ENCODE measurements around the gene ADAMTSL3.

DNA sequence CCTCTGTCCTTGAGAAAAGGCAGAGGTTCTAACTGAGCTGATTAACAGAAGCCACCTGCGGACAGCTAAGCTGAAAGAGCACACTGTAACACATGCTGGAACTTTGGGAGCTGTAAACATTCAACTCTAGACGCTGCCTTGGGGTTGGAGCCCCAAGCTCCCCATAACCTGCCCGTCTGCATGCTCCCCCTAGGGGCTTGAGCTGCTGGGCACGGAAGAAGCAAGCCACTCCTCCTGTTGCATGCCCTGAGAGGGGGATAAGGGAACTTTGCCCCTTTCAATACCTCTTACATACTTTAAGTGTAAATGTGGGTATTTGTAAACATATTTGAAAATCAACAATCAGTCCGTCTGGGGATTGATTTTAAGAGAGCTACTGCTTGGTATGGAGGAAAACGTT is 188.4 kb downstream of the ADAMTSL3 start:
- TF ChIP-seq EP300 (conservative IDR thresholded peaks at IDR 0.05; ENCODE audit: poor library complexity, severe bottlenecking) (no peak), POLR2AphosphoS5 (IDR thresholded peaks at IDR 0.05) (no peak), SMC3 (conservative IDR thresholded peaks at IDR 0.05; ENCODE audit: poor library complexity) (no peak), EZH2 (IDR thresholded peaks at IDR 0.05; ENCODE audit: borderline replicate concordance, insufficient read depth, low read length, poor library complexity, severe bottlenecking) (no peak), TAF1 (IDR thresholded peaks at IDR 0.05; ENCODE audit: low read depth) (no peak), RAD21 (conservative IDR thresholded peaks at IDR 0.05) (no peak)
- TF ChIP-seq, protein P1, sequence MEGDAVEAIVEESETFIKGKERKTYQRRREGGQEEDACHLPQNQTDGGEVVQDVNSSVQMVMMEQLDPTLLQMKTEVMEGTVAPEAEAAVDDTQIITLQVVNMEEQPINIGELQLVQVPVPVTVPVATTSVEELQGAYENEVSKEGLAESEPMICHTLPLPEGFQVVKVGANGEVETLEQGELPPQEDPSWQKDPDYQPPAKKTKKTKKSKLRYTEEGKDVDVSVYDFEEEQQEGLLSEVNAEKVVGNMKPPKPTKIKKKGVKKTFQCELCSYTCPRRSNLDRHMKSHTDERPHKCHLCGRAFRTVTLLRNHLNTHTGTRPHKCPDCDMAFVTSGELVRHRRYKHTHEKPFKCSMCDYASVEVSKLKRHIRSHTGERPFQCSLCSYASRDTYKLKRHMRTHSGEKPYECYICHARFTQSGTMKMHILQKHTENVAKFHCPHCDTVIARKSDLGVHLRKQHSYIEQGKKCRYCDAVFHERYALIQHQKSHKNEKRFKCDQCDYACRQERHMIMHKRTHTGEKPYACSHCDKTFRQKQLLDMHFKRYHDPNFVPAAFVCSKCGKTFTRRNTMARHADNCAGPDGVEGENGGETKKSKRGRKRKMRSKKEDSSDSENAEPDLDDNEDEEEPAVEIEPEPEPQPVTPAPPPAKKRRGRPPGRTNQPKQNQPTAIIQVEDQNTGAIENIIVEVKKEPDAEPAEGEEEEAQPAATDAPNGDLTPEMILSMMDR (IDR thresholded peaks at IDR 0.05; ENCODE audit: poor library complexity, severe bottlenecking) = no peak
- TF ChIP-seq, protein P2, sequence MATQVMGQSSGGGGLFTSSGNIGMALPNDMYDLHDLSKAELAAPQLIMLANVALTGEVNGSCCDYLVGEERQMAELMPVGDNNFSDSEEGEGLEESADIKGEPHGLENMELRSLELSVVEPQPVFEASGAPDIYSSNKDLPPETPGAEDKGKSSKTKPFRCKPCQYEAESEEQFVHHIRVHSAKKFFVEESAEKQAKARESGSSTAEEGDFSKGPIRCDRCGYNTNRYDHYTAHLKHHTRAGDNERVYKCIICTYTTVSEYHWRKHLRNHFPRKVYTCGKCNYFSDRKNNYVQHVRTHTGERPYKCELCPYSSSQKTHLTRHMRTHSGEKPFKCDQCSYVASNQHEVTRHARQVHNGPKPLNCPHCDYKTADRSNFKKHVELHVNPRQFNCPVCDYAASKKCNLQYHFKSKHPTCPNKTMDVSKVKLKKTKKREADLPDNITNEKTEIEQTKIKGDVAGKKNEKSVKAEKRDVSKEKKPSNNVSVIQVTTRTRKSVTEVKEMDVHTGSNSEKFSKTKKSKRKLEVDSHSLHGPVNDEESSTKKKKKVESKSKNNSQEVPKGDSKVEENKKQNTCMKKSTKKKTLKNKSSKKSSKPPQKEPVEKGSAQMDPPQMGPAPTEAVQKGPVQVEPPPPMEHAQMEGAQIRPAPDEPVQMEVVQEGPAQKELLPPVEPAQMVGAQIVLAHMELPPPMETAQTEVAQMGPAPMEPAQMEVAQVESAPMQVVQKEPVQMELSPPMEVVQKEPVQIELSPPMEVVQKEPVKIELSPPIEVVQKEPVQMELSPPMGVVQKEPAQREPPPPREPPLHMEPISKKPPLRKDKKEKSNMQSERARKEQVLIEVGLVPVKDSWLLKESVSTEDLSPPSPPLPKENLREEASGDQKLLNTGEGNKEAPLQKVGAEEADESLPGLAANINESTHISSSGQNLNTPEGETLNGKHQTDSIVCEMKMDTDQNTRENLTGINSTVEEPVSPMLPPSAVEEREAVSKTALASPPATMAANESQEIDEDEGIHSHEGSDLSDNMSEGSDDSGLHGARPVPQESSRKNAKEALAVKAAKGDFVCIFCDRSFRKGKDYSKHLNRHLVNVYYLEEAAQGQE (IDR thresholded peaks at IDR 0.05; ENCODE audit: borderline replicate concordance) = no peak

Measured in neural cell (in vitro differentiated cells).